CD4-positive, alpha-beta T cell (primary cell): ENCODE data around the gene MED27. TPM values are rescaled to one million over a fixed set of nuclear protein-coding genes. Genes with fewer than 3 reads are reported as not detected.

Experiments used
- ATAC-seq: fragments of 200-7000 bp; cut with Tn5 transposase; one replicate; pipeline ENCODE4 v1.10.0; 2022; ENCODE audit warnings: mild to moderate bottlenecking; ENCODE audit not compliant: poor library complexity
- CTCF ChIA-PET: fragments of 350-600 bp; sonication (Branson Sonifier 250); formaldehyde crosslinking; loops from one replicate; lab custom pipeline; 2021; ENCODE audit warnings: antibody characterized with exemption, inconsistent platforms; lab: Charles Lee
- POLR2A ChIA-PET: fragments of 350-600 bp; sonication (Branson Sonifier 250); formaldehyde crosslinking; loops from one replicate; lab custom pipeline; 2021; ENCODE audit warnings: antibody characterized with exemption, inconsistent platforms; lab: Charles Lee
- DNase-seq, 14 experiments: peaks; one replicate each; pipeline ENCODE4 v3.0.0-alpha.2; 2013 to 2020; ENCODE audit warnings: mixed read lengths in 2 of 14
- H3K27ac ChIP-seq, 2 donors: one replicate each; pipeline versions ENCODE4 v1.5.1 to v1.7.0; 2013; ENCODE audit warnings: low read length in 2 of 2, low read depth in 1 of 2, mild to moderate bottlenecking in 1 of 2
- H3K27me3 ChIP-seq, 2 experiments: 1 replicate in 1 of 2; 2 replicates in 1 of 2; pipeline versions ENCODE4 v1.6.1 to v1.7.0; 2013; ENCODE audit warnings: low read length in 2 of 2, control low read depth in 1 of 2, mild to moderate bottlenecking in 1 of 2, moderate library complexity in 1 of 2; ENCODE audit not compliant: insufficient read depth in 2 of 2, control insufficient read depth in 1 of 2
- H3K36me3 ChIP-seq: one replicate; pipeline ENCODE4 v1.6.1; 2013; ENCODE audit warnings: low read length, control low read depth; ENCODE audit not compliant: insufficient read depth
- H3K4me1 ChIP-seq: one replicate; pipeline ENCODE4 v1.6.1; 2013; ENCODE audit warnings: low read length, control low read depth; ENCODE audit not compliant: insufficient read depth
- H3K4me3 ChIP-seq: one replicate; pipeline ENCODE4 v1.5.1; 2013; ENCODE audit warnings: mild to moderate bottlenecking, low read length, moderate library complexity
- H3K9me3 ChIP-seq, 2 experiments: 1 replicate in 1 of 2; 2 replicates in 1 of 2; pipeline versions ENCODE4 v1.6.1 to v1.7.0; 2013; ENCODE audit warnings: low read length in 2 of 2, mild to moderate bottlenecking in 2 of 2, control low read depth in 1 of 2, moderate library complexity in 1 of 2; ENCODE audit not compliant: control insufficient read depth in 1 of 2, insufficient read depth in 1 of 2
- H3K27ac Mint-ChIP-seq: one replicate; pipeline ENCODE4 v1.8.0; 2020; ENCODE audit warnings: mixed read lengths
- H3K27me3 Mint-ChIP-seq: one replicate; pipeline ENCODE4 v1.8.0; 2021; ENCODE audit warnings: mixed read lengths
- H3K36me3 Mint-ChIP-seq: one replicate; pipeline ENCODE4 v1.8.0; 2021; ENCODE audit warnings: low read depth, mixed read lengths
- H3K4me1 Mint-ChIP-seq: one replicate; pipeline ENCODE4 v1.8.0; 2021; ENCODE audit warnings: low read depth, mixed read lengths
- H3K4me3 Mint-ChIP-seq: one replicate; pipeline ENCODE4 v1.8.0; 2020; ENCODE audit warnings: mild to moderate bottlenecking, mixed read lengths
- H3K9me3 Mint-ChIP-seq: one replicate; pipeline ENCODE4 v1.8.0; 2020; ENCODE audit warnings: mixed read lengths
- CTCF ChIP-seq: fragments of 200-600 bp; IDR thresholded peaks from one replicate; pipeline ENCODE4 v1.8.0; 2022; ENCODE audit warnings: antibody characterized with exemption, mild to moderate bottlenecking
- intact Hi-C, 2 experiments: fragments of 100-400 bp; cut with DNase I in 1 of 2; cut with micrococcal nuclease in 1 of 2; formaldehyde crosslinking; loops; one replicate each; pipeline versions ENCODE4 v1.15.1 to v1.9.0; 2023 to 2025; cut with DNase I, micrococcal nuclease
- total RNA-seq, 174 experiments: library from RNA in 2 of 174; stranded (reverse) in 2 of 174; gene quantifications; one replicate each; pipeline ENCODE4 v1.2.3 and lab custom pipeline; 2021 to 2026

MED27 gene
- total RNA-seq, 2 experiments from 2014 or later, result 15.0 to 17.4 TPM

- intact Hi-C loops, result no loop called here
- no peaks in the 10 kb centered on the region for H3K27me3 ChIP-seq
- Mint-ChIP-seq H3K9me3 (no peaks in the 10 kb centered on the region), H3K27me3 (no peaks in the 10 kb centered on the region), H3K4me1 (peaks cover 29% of the 10 kb centered on the region), H3K27ac (no peak overlapping the region), H3K4me3 (no peak overlapping the region), H3K36me3 (peaks cover 47% of the 10 kb centered on the region)
- ATAC-seq, result no peak
- peaks cover 0 to 4% of the 10 kb centered on the region in 2 experiments for H3K9me3 ChIP-seq
- no peak for TF ChIP-seq CTCF
- no peaks in the 10 kb centered on the region for H3K4me1 ChIP-seq
- H3K36me3 ChIP-seq, result peaks cover 7% of the 10 kb centered on the region
- POLR2A ChIA-PET, result no interaction called here
- CTCF ChIA-PET, result no interaction called here
- H3K27ac ChIP-seq, result no peak overlapping the region
- no peak for DNase-seq
- H3K4me3 ChIP-seq, result no peak overlapping the region
These were observed 23.9 kb downstream of the MED27 start for GRCh38 chr9:132055756-132056155.

DNA sequence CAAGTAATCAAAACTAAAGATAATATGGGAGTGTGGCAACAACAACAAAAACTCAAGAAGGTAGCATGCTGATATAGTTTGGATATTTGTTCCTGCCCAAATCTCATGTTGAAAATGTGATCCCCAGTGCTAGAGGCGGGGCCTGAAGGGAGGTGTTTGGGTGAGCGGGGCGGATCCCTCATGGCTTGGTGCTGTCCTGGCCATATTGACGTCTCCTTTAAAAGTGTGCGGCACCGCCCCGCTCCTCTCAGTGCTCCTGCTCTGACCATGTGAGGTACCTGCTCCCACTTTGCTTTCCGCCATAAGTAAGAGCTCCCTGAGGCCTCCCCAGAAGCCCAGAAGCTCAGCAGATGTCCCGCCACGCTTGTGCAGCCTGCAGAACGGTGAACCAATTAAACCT lies 25.6 kb downstream of the MED27 start:
- H3K4me1 ChIP-seq, result no peaks in the 10 kb centered on the region
- H3K27ac Mint-ChIP-seq, result no peak overlapping the region
- DNase-seq (no peak), ATAC-seq (no peak)
- peaks cover 4% of the 10 kb centered on the region for H3K36me3 ChIP-seq
- no peaks in the 10 kb centered on the region for H3K27me3 ChIP-seq
- TF ChIP-seq CTCF, result no peak
- H3K4me3 Mint-ChIP-seq, result no peak overlapping the region
- H3K9me3 ChIP-seq, result no peaks in the 10 kb centered on the region
- H3K4me3 ChIP-seq, result no peak overlapping the region
- peaks cover 45% of the 10 kb centered on the region for H3K4me1 Mint-ChIP-seq
- intact Hi-C loops, result no loop called here
- no peaks in the 10 kb centered on the region for H3K27me3 Mint-ChIP-seq
- H3K36me3 Mint-ChIP-seq, result peaks cover 43% of the 10 kb centered on the region
- POLR2A ChIA-PET, result no interaction called here
- CTCF ChIA-PET, result no interaction called here
- H3K9me3 Mint-ChIP-seq, result no peaks in the 10 kb centered on the region
- H3K27ac ChIP-seq, result no peak overlapping the region

- H3K36me3 Mint-ChIP-seq, result peaks cover 18% of the 10 kb centered on the region
- no peak for TF ChIP-seq CTCF
- Histone ChIP-seq H3K9me3 (no peaks in the 10 kb centered on the region), H3K27me3 (no peaks in the 10 kb centered on the region), H3K4me3 (no peak overlapping the region), H3K27ac (no peak overlapping the region), H3K4me1 (no peaks in the 10 kb centered on the region), H3K36me3 (no peaks in the 10 kb centered on the region)
- no peak overlapping the region for H3K27ac Mint-ChIP-seq
- peaks cover 45% of the 10 kb centered on the region for H3K4me1 Mint-ChIP-seq
- intact Hi-C loops, result no loop called here
- no peaks in the 10 kb centered on the region for H3K27me3 Mint-ChIP-seq
- no peaks in the 10 kb centered on the region for H3K9me3 Mint-ChIP-seq
- POLR2A ChIA-PET, result no interaction called here
- CTCF ChIA-PET, result no interaction called here
- DNase-seq, result no peak
- H3K4me3 Mint-ChIP-seq, result no peak overlapping the region
- no peak for ATAC-seq
These were observed 29.8 kb downstream of the MED27 start for GRCh38 chr9:132049900-132050299.
